Fibroblast of lung (primary cell): ENCODE data around the gene TNFRSF14. TPM values are rescaled to one million over a fixed set of nuclear protein-coding genes. Genes with fewer than 3 reads are reported as not detected.
A peak's percentile ranks its signal among the peaks of the same experiment; 100 is the strongest.

ENCODE experiments used
- DNase-seq, 2 donors: peaks; one replicate each; pipeline versions ENCODE4 v3.0.0 to v3.0.0-alpha.2; 2010; ENCODE audit warnings: low read depth in 2 of 2
- H2AFZ ChIP-seq: 2 replicates; pipeline ENCODE4 v1.5.1; 2012; ENCODE audit warnings: low read length, control low read depth, inconsistent platforms
- H3K27ac ChIP-seq: 2 replicates; pipeline ENCODE4 v1.5.1; 2011; ENCODE audit warnings: low read length, control low read depth; ENCODE audit not compliant: insufficient read depth
- H3K27me3 ChIP-seq: 2 replicates; pipeline ENCODE4 v1.5.1; 2011; ENCODE audit warnings: mild to moderate bottlenecking, low read length; ENCODE audit not compliant: control insufficient read depth, insufficient read depth
- H3K36me3 ChIP-seq: 2 replicates; pipeline ENCODE4 v1.5.1; 2011; ENCODE audit warnings: low read length; ENCODE audit not compliant: control insufficient read depth, insufficient read depth
- H3K4me1 ChIP-seq: 2 replicates; pipeline ENCODE4 v1.5.1; 2011; ENCODE audit warnings: low read length; ENCODE audit not compliant: control insufficient read depth, insufficient read depth; ENCODE audit errors: extremely low read depth
- H3K4me2 ChIP-seq: 2 replicates; pipeline ENCODE4 v1.5.1; 2011; ENCODE audit warnings: low read length, control low read depth; ENCODE audit not compliant: insufficient read depth; ENCODE audit errors: extremely low read depth
- H3K4me3 ChIP-seq, 4 experiments: fragments of 200-600 bp in 1 of 4; sonication (generic) in 1 of 4; replicated peaks in 1 of 4; 2 replicates each; pipeline ENCODE4 v1.5.1; 2011 to 2016; ENCODE audit warnings: low read length in 4 of 4, low read depth in 3 of 4, mild to moderate bottlenecking in 3 of 4, control low read depth in 2 of 4, inconsistent platforms in 1 of 4, mixed read lengths in 1 of 4; ENCODE audit not compliant: insufficient read depth in 1 of 4; ENCODE audit errors: control extremely low read depth in 1 of 4
- H3K79me2 ChIP-seq: 2 replicates; pipeline ENCODE4 v1.5.1; 2012; ENCODE audit warnings: mild to moderate bottlenecking, low read length, inconsistent platforms; ENCODE audit not compliant: control insufficient read depth, insufficient read depth
- H3K9ac ChIP-seq: 2 replicates; pipeline ENCODE4 v1.5.1; 2011; ENCODE audit warnings: mild to moderate bottlenecking, low read length, control low read depth; ENCODE audit not compliant: insufficient read depth
- H3K9me3 ChIP-seq: 2 replicates; pipeline ENCODE4 v1.5.1; 2012; ENCODE audit warnings: low read depth, low read length; ENCODE audit not compliant: control insufficient read depth, insufficient read depth
- H4K20me1 ChIP-seq: 2 replicates; pipeline ENCODE4 v1.5.1; 2011; ENCODE audit warnings: low read length; ENCODE audit not compliant: control insufficient read depth, insufficient read depth; ENCODE audit errors: extremely low read depth
- CTCF ChIP-seq, 2 donors: IDR thresholded peaks in 1 of 2; conservative IDR thresholded peaks in 1 of 2; 1 replicate in 1 of 2; 2 replicates in 1 of 2; pipeline ENCODE4 v1.5.1; 2011 to 2012; ENCODE audit warnings: low read length in 2 of 2, control low read depth in 1 of 2, inconsistent platforms in 1 of 2, low read depth in 1 of 2, mild to moderate bottlenecking in 1 of 2
- EZH2 ChIP-seq: IDR thresholded peaks from 2 replicates; pipeline ENCODE4 v1.5.1; 2012; ENCODE audit warnings: low read length, control low read depth, mild to moderate bottlenecking; ENCODE audit errors: missing control alignments
- polyA plus RNA-seq, 2 donors: library from polyadenylated mRNA; depleted of rRNA in 1 of 2; stranded (reverse) in 1 of 2; unstranded in 1 of 2; fragments of >200 nt; gene quantifications; 2 replicates each; pipeline ENCODE4 v1.2.1, GENCODE V29; 2011 to 2012; ENCODE audit warnings: missing spikeins in 1 of 2
- total RNA-seq: library from RNA; depleted of rRNA; stranded (reverse); fragments of >200 nt; gene quantifications from 2 replicates; pipeline ENCODE4 v1.2.1, GENCODE V29; 2014

TNFRSF14 gene
- total and polyA plus RNA-seq, 2 donors (not counting 1 experiment from before 2014, with no cell fraction given), result 15.2 to 85.0 TPM

- no peaks in the 10 kb centered on the region for H3K4me1 ChIP-seq
- no peaks in the 10 kb centered on the region for H3K79me2 ChIP-seq
- H3K9me3 ChIP-seq, result no peaks in the 10 kb centered on the region
- no peaks in the 10 kb centered on the region for H3K27me3 ChIP-seq
- no peaks in the 10 kb centered on the region for H4K20me1 ChIP-seq
- no peak for DNase-seq
- no peaks in the 10 kb centered on the region for H3K36me3 ChIP-seq
- TF ChIP-seq EZH2 (no peak), CTCF (conservative IDR thresholded peaks at IDR 0.05 in 1 of 2, IDR thresholded peaks at IDR 0.05 in 1 of 2; ENCODE audit: low read depth in 1 of 2, low read length in 2 of 2) (no peak)
- H3K27ac ChIP-seq, result no peak overlapping the region
- no peak overlapping the region for H3K4me3 ChIP-seq
- no peak overlapping the region for H3K9ac ChIP-seq
- H2AFZ ChIP-seq, result no peak overlapping the region
- H3K4me2 ChIP-seq, result no peak overlapping the region
Observed at GRCh38 chr1:2538872-2539271, 17.3 kb upstream of the TNFRSF14 start.

GRCh38 chr1:2539312-2539907, 16.8 kb upstream of the TNFRSF14 start:
- Histone ChIP-seq H3K4me2 (no peak overlapping the region), H3K4me1 (no peaks in the 10 kb centered on the region), H3K79me2 (no peaks in the 10 kb centered on the region), H2AFZ (no peak overlapping the region), H3K4me3 (no peak overlapping the region), H3K9ac (no peak overlapping the region), H3K27ac (no peak overlapping the region), H4K20me1 (no peaks in the 10 kb centered on the region), H3K27me3 (no peaks in the 10 kb centered on the region), H3K36me3 (no peaks in the 10 kb centered on the region), H3K9me3 (no peaks in the 10 kb centered on the region)
- no peak for DNase-seq
- TF ChIP-seq EZH2, result no peak
- peak in 1 of 2 donors; percentile 35 for TF ChIP-seq CTCF (conservative IDR thresholded peaks at IDR 0.05 in 1 of 2, IDR thresholded peaks at IDR 0.05 in 1 of 2; ENCODE audit: low read depth in 1 of 2, low read length in 2 of 2)

GRCh38 chr1:2540816-2541492, 15.2 kb upstream of the TNFRSF14 start:
- DNase-seq, result no peak
- TF ChIP-seq CTCF (conservative IDR thresholded peaks at IDR 0.05 in 1 of 2, IDR thresholded peaks at IDR 0.05 in 1 of 2; ENCODE audit: low read depth in 1 of 2, low read length in 2 of 2), result no peak
- TF ChIP-seq EZH2, result no peak
- Histone ChIP-seq H3K27me3 (no peaks in the 10 kb centered on the region), H3K4me2 (no peak overlapping the region), H3K4me1 (peaks cover 2% of the 10 kb centered on the region), H4K20me1 (no peaks in the 10 kb centered on the region), H2AFZ (no peak overlapping the region), H3K9me3 (no peaks in the 10 kb centered on the region), H3K4me3 (no peak overlapping the region), H3K9ac (no peak overlapping the region), H3K27ac (no peak overlapping the region), H3K36me3 (no peaks in the 10 kb centered on the region), H3K79me2 (no peaks in the 10 kb centered on the region)
